WTC11 (cell line): ENCODE results near the gene PPP1CA.

Source experiments
- JUN ChIP-seq: sonication (generic); formaldehyde crosslinking; IDR thresholded peaks from 2 replicates; pipeline ENCODE4 v1.8.0; 2023; ENCODE audit warnings: mild to moderate bottlenecking, missing genetic modification reagents
- NR3C1 ChIP-seq: sonication (generic); formaldehyde crosslinking; conservative IDR thresholded peaks from 2 replicates; pipeline ENCODE4 v1.8.1; 2023; ENCODE audit warnings: low read depth, mild to moderate bottlenecking, missing genetic modification reagents
- ZNF317 ChIP-seq: sonication (generic); formaldehyde crosslinking; IDR thresholded peaks from 2 replicates; pipeline ENCODE4 v1.8.1; 2023; ENCODE audit warnings: low read depth, mild to moderate bottlenecking, moderate library complexity, missing genetic modification reagents, borderline replicate concordance
- TF ChIP-seq, protein P1 (sequence below): fragments of 200-600 bp; IDR thresholded peaks from 2 replicates; pipeline ENCODE4 v1.8.0; 2022; ENCODE audit warnings: antibody characterized with exemption
- TF ChIP-seq, protein P2 (sequence below): sonication (generic); formaldehyde crosslinking; conservative IDR thresholded peaks from 2 replicates; pipeline ENCODE4 v1.8.1; 2022; ENCODE audit warnings: mild to moderate bottlenecking, missing genetic modification reagents
- TF ChIP-seq, protein P3 (sequence below): fragments of 250-450 bp; sonication (Bioruptor Pico); conservative IDR thresholded peaks from 2 replicates; pipeline ENCODE4 v1.9.0; 2021; ENCODE audit warnings: mild to moderate bottlenecking
- TF ChIP-seq, protein P4 (sequence below): sonication (generic); formaldehyde crosslinking; IDR thresholded peaks from 2 replicates; pipeline ENCODE4 v1.8.1; 2022; ENCODE audit warnings: mild to moderate bottlenecking, missing genetic modification reagents, moderate library complexity, borderline replicate concordance
- TF ChIP-seq, protein P5 (sequence below): sonication (generic); formaldehyde crosslinking; IDR thresholded peaks from 2 replicates; pipeline ENCODE4 v1.8.1; 2023; ENCODE audit warnings: mild to moderate bottlenecking, missing genetic modification reagents
- TF ChIP-seq, protein P6 (sequence below): sonication (generic); formaldehyde crosslinking; IDR thresholded peaks from 2 replicates; pipeline ENCODE4 v1.8.1; 2023; ENCODE audit warnings: mild to moderate bottlenecking, missing genetic modification reagents, moderate library complexity
- TF ChIP-seq, protein P7 (sequence below): sonication (generic); formaldehyde crosslinking; IDR thresholded peaks from 2 replicates; pipeline ENCODE4 v1.8.0; 2023; ENCODE audit warnings: mild to moderate bottlenecking, missing genetic modification reagents

DNA sequence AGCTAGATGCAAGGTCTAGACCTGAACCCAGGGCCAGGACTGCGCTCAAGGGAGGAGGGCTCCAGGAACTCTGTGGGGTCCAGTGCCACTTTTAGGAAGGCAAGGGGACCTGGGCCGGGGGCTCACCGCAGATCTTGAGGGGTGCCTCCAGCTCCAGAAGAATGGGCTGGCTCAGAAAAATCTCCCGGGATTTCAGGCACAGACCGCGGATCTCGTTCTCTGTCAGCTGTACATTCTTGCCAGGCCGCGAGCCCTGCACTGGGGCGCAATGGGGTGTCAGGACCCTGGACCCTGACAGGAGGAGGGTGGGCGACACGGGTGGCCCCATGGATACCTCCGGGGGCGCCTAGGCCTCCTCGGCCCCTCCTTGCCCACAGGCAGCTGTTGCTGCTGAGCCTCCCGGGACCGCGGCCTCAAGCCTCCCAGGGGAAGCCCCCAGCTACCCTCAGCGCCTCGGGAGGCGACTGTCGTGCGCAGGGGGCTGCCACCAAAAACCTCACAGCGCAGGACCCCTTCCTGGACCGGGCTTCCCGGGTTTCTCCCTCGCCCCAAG lies 640 bp downstream of the PPP1CA start:
- TF ChIP-seq, protein P1, sequence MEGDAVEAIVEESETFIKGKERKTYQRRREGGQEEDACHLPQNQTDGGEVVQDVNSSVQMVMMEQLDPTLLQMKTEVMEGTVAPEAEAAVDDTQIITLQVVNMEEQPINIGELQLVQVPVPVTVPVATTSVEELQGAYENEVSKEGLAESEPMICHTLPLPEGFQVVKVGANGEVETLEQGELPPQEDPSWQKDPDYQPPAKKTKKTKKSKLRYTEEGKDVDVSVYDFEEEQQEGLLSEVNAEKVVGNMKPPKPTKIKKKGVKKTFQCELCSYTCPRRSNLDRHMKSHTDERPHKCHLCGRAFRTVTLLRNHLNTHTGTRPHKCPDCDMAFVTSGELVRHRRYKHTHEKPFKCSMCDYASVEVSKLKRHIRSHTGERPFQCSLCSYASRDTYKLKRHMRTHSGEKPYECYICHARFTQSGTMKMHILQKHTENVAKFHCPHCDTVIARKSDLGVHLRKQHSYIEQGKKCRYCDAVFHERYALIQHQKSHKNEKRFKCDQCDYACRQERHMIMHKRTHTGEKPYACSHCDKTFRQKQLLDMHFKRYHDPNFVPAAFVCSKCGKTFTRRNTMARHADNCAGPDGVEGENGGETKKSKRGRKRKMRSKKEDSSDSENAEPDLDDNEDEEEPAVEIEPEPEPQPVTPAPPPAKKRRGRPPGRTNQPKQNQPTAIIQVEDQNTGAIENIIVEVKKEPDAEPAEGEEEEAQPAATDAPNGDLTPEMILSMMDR = no peak
- no peak for TF ChIP-seq JUN (CRISPR knock-in tag)
- TF ChIP-seq, protein P2, sequence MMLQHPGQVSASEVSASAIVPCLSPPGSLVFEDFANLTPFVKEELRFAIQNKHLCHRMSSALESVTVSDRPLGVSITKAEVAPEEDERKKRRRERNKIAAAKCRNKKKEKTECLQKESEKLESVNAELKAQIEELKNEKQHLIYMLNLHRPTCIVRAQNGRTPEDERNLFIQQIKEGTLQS = no peak
- TF ChIP-seq, protein P3, sequence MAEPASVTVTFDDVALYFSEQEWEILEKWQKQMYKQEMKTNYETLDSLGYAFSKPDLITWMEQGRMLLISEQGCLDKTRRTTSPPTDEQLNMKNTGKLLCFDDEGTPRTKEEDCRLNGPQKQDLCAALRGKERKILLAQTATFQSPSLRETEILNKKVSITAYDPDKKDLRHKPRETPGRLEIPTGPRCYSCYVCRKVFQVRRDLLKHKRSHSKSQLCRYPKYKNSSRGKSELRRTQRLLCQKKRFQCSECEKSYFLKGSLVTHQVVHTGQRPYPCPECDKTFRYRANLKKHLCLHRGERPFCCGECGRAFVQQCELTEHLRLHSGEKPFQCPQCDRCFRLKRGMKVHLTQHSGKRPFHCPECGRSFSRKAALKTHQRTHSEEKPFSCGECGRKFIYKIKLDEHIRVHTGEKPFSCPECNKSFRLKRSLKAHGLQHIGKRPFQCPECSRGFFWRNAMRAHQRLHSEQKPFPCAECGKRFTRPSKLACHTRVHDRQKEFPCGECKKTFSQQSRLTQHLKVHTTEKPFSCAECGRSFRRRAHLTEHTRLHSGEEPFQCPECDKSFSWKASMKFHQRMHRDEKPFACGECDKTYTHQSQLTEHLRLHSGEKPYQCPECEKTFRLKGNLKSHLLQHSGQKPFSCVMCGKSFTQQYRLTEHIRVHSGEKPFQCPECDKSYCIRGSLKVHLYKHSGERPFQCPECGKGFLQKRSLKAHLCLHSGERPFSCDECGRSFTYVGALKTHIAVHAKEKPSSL (CRISPR knock-in tag) = no peak
- TF ChIP-seq, protein P4, sequence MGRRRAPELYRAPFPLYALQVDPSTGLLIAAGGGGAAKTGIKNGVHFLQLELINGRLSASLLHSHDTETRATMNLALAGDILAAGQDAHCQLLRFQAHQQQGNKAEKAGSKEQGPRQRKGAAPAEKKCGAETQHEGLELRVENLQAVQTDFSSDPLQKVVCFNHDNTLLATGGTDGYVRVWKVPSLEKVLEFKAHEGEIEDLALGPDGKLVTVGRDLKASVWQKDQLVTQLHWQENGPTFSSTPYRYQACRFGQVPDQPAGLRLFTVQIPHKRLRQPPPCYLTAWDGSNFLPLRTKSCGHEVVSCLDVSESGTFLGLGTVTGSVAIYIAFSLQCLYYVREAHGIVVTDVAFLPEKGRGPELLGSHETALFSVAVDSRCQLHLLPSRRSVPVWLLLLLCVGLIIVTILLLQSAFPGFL = no peak
- TF ChIP-seq, protein P5, sequence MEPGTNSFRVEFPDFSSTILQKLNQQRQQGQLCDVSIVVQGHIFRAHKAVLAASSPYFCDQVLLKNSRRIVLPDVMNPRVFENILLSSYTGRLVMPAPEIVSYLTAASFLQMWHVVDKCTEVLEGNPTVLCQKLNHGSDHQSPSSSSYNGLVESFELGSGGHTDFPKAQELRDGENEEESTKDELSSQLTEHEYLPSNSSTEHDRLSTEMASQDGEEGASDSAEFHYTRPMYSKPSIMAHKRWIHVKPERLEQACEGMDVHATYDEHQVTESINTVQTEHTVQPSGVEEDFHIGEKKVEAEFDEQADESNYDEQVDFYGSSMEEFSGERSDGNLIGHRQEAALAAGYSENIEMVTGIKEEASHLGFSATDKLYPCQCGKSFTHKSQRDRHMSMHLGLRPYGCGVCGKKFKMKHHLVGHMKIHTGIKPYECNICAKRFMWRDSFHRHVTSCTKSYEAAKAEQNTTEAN (CRISPR knock-in tag) = no peak
- TF ChIP-seq, protein P6, sequence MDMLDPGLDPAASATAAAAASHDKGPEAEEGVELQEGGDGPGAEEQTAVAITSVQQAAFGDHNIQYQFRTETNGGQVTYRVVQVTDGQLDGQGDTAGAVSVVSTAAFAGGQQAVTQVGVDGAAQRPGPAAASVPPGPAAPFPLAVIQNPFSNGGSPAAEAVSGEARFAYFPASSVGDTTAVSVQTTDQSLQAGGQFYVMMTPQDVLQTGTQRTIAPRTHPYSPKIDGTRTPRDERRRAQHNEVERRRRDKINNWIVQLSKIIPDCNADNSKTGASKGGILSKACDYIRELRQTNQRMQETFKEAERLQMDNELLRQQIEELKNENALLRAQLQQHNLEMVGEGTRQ (CRISPR knock-in tag) = no peak
- TF ChIP-seq ZNF317 = no peak
- TF ChIP-seq NR3C1 (CRISPR knock-in tag) = no peak
- TF ChIP-seq, protein P7, sequence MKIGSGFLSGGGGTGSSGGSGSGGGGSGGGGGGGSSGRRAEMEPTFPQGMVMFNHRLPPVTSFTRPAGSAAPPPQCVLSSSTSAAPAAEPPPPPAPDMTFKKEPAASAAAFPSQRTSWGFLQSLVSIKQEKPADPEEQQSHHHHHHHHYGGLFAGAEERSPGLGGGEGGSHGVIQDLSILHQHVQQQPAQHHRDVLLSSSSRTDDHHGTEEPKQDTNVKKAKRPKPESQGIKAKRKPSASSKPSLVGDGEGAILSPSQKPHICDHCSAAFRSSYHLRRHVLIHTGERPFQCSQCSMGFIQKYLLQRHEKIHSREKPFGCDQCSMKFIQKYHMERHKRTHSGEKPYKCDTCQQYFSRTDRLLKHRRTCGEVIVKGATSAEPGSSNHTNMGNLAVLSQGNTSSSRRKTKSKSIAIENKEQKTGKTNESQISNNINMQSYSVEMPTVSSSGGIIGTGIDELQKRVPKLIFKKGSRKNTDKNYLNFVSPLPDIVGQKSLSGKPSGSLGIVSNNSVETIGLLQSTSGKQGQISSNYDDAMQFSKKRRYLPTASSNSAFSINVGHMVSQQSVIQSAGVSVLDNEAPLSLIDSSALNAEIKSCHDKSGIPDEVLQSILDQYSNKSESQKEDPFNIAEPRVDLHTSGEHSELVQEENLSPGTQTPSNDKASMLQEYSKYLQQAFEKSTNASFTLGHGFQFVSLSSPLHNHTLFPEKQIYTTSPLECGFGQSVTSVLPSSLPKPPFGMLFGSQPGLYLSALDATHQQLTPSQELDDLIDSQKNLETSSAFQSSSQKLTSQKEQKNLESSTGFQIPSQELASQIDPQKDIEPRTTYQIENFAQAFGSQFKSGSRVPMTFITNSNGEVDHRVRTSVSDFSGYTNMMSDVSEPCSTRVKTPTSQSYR = no peak
